Cerebellar cortex (tissue), 1 donor: ENCODE data around the gene LRRC8E.

Experiments used
- DNase-seq: peaks from one replicate; pipeline ENCODE4 v3.0.0-alpha.2; 2015; ENCODE audit warnings: low spot score

LRRC8E gene

GRCh38 chr19:7932276-7932929 is 44.1 kb downstream of the LRRC8E start:
- DNase-seq: no peak

- DNase-seq: no peak
These were observed 44.6 kb downstream of the LRRC8E start for GRCh38 chr19:7932930-7933300.

- DNase-seq: no peak
These were observed 45.1 kb downstream of the LRRC8E start for GRCh38 chr19:7933411-7933810.

GRCh38 chr19:7933828-7934725 is 45.8 kb downstream of the LRRC8E start:
- no peak for DNase-seq

- DNase-seq: no peak
These were observed 46.5 kb downstream of the LRRC8E start for GRCh38 chr19:7934766-7935165.

- no peak for DNase-seq
These were observed 52.5 kb downstream of the LRRC8E start for GRCh38 chr19:7940841-7941240.

GRCh38 chr19:7941895-7942596 is 53.7 kb downstream of the LRRC8E start:
- no peak for DNase-seq

- no peak for DNase-seq
These were observed 54.7 kb downstream of the LRRC8E start for GRCh38 chr19:7942981-7943443.

- DNase-seq: peak; percentile 100
These were observed 55.3 kb downstream of the LRRC8E start, which contains the start of gene TIMM44 for GRCh38 chr19:7943444-7944176. TIMM44 (minus strand) TSS chr19:7943666; CDS start chr19:7943651, 15 bp downstream.

- peak; percentile 94 for DNase-seq
These were observed 56.0 kb downstream of the LRRC8E start for GRCh38 chr19:7944177-7944761.

- DNase-seq: no peak
These were observed 59.6 kb downstream of the LRRC8E start for GRCh38 chr19:7947939-7948338.
